ENCODE data around the gene POC1B.

The POC1B gene

DNA sequence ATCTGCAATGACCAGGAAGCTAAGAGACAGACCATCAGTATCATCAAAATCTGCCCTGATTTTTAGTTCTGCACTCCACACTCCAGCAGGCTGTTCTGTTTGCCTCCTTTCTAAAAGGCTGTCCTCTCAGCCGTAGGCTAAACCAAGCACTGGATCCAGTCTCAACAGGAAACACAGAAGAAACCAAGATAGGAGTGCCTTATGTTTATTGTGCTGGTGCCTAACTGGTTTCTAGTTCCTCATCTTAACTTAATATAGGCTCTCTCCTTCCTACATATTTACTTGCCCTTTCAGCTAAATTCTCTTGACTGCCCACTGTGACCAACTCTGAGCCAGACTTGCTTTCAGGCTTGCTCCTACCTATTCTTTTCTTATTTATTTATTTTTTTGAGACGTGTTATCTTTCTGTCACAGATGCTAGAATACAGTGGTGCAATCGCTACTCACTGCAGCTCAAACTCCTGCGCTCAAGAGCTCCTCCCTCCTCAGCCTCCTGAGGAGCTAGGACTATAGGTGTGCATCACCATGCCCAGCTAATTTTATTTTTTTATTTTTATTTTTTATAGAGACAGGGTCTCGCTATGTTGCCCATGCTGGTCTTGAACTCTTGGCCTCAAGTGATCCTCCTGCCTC, 32.1 kb downstream of the POC1B start:
- DNase-seq: no peak

DNA sequence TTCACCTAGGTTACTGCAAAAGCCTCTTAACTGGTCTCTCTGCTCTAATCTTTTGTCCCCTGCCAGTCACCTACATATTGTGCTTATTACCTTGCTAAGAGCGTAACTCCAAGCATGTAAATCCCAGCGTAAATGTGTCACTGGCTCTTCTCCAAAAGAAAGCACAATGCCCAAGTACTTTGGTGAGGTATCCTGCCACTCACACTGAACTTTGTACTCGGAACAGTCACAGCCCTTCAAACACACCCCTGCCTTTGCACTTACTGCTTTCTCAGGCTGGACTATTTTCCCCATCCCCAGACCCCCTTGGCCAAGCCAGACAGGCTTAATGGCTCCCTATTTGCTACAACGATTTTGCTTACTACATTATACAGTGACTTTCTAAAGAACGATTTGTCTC, 33.0 kb downstream of the POC1B start:
- DNase-seq: no peak

DNA sequence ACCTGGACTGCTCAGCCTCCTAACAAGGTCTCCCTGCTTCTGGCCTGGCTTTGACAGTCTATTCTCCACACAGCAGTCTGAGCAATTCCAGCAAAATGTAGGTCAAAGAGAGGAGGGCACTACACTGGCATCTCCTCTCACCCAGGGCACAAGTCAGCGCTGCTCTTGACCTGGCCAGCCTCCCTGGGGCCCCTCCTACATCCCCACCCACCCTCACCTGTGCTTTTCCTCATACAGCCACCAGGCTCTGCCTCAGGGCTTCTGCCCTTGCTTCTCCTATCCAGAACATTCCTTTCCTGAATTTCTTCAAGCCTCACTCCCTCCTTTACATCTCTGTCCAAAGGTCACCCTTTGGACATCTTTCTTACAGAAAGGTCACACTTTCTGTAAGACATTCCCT, 34.9 kb downstream of the POC1B start:
- DNase-seq: no peak

DNA sequence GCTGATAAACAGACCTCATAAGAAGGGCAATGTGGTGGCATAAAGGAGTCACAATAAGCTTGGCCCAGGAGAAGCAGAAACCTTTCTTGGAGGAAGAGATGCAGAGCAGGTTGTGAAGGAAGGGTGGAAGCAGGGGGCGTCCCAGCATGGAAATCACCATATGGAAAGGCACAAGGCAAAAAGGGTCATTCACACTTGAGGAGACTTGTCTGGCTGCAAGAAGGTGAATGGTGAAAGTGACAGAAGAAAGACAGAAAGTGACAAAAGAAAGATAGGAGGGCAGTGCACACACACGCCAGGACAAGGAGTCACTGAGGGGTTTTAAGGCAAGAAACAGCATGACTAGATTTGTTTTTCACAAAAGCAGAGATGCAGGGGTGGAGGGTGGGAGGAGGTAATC, 39.6 kb downstream of the POC1B start:
- DNase-seq: no peak

DNA sequence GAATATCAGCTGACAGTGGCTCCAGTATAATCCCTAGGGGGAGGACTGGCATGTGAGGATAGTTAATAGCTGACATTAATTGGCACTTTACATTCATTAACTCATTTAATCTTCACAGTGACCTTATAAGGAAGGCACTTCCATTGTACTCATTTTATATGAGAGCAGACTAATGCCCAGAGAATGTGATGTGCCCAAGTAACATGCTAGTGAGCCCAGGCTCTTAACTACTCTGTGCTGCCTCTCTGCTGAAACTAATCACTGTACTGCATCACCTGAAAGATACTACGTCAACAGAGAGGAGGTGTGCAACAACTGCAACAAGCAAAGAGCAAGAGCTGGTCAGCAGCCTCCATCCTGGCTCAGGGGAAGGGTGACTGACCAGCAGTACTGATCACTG, 41.4 kb downstream of the POC1B start:
- no peak for DNase-seq

DNA sequence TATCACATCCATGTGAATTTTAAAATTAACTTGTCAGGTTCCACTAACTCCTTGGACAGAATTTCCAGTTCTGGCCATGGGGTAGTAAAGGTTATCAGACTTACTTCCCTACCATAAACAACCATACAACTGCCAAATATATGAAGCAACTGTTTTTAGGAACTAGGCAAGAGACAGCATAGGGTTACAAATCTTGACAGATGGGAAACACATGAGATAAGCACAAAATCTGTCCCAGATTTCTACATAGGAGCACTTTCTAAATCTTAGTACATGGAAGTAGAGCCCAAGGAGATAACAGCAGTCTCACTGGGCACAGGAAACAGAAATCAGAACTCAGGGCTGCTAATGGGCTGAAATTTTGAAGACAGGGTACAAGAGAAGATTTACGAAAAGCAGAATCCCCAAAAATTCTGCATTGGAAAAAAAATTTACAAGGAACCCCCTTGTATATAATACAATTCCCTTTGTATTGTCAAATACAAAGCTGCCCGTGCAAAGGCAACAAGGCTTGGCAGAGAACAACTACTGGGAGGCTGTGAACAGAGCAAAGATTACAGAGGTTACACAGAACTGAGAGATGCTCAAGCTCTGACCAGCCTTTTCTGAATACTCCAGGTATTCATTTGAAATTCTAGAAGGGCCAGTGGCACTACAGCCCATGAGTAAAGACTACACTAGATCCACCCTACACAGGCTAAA, 44.5 kb downstream of the POC1B start:
- no peak for DNase-seq

DNA sequence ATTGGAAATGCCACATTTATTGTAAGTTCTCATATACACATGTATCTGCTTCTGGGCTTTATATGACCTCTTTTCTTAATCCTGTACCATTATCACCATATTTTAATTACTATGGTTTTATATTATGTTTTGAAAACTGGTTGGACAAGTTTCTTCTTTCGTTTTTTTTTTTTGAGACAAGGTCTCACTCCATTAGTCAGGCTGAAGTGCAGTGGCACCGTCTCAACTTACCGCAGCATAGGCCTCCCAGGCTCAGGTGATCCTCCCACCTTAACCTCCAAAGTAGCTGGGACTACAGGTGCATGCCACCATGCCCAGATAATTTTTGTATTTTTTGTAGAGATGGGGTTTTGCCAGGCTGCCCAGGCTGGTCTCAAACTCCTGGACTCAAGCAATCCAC, 45.9 kb downstream of the POC1B start:
- no peak for DNase-seq

DNA sequence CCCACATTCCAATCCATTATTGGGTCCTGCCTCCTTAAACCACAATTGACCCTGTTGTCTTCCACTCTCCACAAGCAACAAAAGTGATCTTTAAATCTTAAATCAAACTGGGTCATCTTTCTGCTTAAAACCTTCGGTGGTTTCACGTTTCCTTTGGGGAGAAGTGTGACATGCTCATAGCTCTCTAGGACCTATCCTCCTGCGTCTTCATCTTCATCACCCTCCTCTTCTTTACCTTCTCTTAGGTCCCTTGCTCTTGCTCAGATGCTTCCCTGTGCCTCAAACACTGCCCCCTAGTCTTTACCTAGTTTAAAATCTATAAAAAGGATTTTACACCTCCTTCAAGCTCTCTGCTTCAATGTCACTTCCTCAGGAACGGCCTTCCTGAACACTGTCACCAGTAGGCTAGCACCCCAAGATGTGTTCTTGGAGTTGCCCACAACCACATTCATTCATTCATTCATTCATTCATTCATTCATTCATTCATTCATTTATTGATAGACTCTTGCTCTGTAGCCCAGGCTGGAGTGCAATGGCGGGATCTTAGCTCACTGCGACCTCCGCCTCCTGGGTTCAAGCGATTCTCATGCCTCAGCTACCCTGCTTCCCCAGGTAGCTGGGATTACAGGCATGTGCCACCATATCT, 48.1 kb downstream of the POC1B start:
- DNase-seq: no peak

DNA sequence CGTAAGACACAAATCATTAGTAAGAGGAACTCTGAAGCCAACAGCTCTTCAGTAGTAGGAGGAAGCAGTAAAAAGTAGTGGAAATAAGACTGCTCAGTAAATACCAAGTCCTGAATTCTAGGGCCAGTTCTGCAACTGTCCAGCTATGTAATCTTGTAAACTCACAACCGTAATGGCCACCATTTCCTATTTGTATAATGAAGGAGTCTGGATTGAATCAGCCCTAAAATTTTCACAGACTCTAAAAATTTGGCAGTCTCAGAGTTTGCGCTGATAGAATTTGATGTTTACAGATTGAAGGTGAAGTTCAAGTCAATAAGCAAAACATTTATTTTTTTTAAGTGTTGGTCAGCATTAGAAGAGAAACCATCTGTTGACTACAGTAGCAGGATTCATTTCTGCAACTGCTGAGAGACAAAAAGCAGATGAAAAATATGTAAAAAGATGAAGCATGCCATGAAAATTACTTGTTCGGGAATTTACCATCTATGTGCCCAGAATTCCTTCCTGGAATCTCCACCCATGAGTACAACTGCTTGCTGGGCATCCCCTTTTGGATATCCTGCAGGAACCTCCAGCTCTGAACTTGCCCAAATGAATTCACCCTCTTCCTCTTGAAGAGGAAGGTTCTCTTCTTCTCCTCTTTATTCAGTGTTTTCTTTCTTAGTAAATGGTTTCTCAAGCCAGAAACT, 48.8 kb downstream of the POC1B start:
- DNase-seq: no peak

DNA sequence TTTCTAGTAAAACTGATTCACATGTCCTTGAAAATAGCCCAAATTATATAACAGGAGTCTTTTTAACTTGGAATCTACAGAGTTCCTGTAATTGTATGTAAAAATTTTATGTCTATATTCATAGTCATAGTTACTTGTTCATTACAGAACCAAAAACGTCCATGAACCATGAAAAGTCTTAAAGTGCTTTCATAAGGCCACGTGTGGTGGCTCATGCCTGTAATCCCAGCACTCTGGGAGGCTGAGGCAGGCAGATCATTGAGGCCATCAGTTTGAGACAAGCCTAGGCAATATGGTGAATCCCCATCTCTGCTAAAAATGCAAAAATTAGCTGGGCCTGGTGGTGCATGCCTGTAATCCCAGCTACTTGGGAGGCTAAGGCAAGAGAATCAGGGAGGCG, 49.6 kb downstream of the POC1B start:
- no peak for DNase-seq

DNA sequence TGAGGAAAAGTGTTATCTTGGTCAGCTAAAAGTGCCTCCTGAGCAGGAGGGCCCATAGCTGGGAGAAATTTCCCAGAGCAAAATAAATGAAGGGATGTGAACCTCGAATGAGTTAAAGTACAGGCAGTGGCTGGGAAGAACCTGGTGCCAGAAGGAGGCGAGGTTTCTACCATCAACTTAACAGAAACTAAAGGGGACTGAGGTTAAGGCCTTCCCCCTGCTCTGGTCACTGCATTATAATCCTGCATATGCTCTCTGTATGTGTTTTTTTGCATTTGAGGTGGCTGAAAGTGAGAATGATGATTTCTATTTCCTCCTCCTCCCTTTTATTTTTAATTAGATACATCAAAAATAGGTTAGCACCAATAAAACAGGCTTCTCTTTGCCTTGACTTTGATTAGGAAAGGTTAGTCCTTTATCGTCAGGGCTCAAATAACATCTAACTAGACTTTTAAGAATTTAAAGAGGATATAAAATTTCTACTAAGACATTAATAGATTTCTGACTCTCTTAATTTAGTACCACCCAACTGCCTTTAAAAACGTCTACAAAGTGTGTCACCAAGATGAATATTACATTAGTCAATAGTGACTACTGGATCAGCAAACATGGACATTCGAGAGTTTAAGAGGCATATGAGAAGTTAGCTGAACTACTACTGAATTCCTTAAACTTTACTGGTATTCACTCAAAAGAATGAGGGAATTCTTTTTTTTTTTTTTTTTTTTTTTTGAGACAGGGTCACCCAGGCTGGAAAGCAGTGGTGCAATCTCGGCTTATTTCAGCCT, 50.5 kb downstream of the POC1B start:
- no peak for DNase-seq

DNA sequence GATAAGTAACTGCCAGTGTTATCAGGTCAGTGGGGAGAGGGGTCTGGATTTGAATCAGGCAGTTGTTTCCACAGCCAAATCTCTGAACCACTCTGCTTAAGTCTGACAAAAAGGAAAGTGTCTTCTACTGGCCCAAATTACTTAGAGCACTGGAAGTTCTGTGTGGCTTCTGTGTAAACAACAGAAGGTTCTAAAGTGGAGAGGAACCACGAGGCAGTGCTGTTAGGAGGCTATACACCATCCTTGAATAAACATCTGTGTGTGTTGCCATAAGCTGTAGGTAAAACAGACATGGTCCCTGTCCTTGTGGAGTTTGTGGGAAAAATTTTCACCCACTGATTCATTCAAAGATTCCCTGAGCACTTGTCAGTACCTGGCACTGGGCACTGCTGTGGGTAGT, 51.2 kb downstream of the POC1B start:
- no peak for DNase-seq

DNA sequence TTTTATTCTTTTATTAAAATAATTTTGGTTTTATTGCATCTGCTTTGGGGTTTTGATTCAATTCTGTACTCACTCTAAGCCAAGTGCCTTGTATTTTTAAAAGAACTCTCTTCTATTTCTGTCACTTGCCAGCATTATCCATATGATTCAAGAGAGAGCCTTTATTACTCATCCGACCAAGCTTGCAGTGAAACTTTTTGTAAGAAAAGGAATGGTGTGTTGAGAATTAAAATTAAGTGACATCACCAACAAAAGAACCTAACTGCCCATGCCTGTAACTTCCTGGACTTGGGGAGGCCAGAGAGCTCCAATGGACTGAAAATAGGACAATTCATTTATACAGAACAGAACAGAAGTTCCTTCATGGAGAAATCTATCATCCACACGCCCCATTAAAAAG, 53.3 kb downstream of the POC1B start:
- no peak for DNase-seq

DNA sequence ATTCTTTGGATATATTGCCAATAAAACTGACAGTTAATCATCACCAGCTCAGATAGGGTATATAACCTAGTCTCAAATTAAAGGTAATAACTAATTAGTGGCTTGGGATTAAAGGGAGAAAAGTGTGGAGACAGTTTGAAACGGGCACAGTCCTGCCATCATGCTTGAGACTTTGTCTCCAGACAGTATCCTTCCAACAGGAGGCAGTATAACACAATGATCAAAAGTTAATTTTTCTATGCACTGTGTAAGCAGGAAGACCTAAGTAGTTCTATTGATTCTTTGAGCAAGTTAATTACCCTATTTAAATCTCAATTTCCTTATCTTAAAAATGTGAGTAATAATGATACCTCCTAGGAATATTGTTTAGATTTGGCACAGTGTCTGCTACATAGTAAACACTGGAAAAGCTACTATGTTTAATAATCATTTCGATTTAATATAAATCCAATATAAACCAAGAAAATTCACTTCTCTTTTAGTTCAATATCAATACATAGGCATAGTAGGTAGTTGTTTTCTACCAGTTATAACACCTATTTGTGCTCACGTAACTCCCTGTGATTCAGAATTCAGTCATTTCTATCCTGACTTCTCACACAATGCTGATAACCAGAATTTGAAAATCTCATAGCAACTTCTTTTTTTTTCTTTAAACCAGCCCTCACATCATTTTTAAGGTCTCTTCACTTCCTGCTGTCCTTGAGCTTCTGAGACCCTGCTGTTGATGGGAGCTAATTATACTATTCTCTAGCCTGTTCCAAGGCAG, 54.9 kb downstream of the POC1B start:
- no peak for DNase-seq

DNA sequence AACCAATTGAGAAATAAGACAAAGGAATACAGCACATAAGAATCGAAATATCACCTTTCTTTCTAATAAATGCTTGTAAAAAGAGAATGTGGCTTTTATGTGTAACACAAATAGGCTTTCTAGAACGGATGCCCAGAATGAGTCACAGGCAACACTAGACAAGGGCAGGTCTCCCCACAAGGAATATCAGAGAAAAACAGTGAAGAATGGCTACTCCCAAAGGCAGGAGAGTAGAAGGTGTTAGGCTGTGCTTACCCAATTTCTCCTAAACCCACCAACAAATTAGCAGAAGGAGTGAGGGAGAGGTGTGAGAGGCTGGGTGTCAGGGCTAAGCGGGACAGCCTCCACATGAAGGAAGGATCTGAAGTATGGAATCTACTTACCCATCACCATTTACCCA, 56.5 kb downstream of the POC1B start:
- no peak for DNase-seq

DNA sequence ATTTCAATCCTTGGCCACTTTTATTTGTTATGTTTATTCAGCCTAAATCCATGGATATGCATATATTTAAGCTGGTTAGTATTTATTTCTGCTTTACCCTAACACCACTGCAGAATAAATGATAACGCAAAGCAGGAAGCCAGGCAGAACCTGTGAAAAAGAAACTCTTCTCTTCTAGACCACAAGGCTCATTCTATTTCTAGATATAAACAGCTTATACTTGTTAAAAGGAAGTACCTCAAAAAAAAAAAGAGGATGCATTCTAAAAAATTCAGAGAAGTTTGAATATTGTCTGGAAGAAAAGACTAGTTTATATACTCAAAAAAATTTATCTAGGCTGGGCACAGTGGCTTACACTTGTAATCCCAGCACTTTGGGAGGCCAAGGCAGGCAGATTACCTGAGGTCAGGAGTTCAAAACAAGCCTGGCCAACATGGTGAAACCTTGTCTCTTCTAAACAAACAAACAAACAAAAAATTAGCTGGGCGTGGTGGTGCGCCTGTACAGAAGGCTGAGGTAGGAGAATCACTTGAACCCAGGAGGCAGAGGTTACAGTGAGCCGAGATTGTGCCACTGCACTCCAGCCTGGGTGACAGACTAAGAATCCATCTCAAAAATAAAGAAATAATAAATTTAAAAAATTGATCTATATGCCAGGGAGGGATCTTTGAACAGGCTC, 57.1 kb downstream of the POC1B start:
- DNase-seq: no peak

DNA sequence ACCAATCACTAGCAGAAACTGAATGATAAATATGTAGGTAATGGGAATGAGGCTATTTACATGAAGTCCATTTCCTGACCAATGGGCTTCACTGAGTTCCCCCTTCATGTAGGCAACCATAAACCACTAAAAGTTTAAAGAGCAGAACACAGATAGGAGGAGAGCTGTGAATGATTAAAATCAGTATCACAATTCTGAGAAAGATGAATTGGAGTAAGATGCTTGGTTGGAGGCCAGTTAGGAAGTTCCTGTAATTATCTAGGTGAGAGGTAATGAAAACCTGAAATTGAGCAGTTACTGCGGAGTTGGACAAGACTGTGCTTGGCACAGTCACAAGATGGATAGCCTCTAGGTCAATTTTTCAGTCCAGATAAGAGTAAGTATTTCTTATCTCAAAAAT, 57.8 kb downstream of the POC1B start:
- DNase-seq: no peak

DNA sequence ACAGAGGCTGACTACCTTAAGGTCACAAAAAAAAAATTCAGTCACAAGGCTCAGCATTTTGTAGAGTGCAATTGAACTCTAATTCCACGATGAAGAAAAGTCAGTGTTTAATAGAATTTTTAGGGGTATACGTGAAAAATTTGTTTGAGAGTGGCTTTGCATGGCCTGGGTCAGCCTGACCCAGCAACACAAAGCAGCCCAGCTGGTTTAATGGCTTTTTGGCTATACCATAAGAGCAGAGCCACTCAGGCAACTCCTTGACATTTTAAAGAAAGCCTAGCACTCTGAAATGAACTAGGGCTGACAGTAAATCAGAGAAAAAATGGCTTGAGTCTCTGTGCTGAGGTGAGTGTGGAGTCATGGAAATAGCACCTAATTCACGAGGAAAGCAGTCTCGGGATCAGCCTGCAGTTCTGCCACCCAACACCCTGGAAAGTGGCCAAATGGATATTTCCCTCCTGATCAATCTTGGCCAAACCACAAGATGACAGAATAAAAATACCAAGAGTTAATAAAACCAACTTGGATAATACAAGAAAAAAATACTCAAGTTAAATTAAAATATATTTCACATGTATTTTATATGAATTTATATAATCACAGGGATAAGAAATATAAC, 60.8 kb downstream of the POC1B start:
- no peak for DNase-seq

DNA sequence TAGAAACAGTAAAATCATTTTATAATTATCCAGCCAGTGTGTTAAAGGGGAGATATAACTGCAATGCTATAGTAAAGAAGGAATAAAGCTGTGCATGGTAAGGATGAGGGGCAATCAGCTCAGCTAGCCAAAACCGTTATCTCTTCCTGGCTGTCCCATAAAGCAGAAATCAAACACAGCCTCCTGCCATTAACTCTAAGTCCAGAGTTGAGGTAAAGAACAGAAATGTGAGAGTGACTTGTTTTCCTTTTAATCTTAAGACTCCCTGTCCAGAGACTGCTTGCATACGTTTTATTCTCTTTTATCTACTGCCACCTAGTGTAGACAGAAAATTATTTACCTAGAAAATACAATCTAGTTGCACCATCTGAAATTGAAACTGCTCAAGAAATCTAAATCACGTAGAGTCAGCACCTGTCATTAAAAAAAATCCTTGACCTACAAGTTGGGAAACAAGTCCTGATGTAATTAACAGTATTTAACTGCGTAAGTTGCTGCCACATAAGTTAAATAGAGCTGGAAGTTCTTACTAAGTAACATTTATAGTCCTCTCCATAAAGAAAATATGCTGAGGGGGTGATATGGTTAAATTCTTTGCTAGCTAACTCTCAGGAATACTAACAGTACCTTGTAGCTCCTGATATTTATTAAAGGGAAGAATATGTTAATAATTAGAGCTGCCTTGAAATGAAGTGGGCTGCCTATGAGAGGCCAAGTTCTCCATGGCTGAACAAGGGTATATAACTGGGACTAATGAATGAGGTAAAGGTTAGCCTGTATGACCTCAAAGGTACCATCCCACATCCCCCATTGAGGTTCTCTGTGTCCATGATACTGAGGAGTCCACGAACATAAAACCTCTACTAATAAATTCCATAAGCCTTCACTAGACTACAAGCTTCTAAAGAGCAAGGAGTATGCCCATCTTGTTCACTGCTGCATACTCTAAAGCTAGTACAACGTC, 63.9 kb downstream of the POC1B start:
- no peak for DNase-seq

DNA sequence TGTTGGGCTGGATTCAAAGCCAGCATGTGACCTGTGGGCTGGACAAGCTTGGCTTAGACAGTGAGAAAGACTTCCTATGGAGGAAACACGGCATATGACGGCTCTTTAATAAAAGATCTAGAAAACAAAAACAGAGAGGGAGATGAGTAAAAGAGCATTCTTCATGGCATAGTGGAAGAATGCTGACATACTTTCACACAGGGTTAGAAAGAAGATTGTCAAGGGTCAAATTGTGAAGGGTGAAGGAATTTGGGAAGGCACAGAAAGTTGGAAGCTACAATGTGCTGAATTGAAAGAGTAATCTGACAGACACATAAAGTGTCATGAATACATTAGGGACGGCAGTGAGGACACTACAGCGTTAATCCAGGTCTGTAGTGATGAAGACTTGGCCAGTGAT, 64.7 kb downstream of the POC1B start:
- no peak for DNase-seq

All from activated CD4-positive, alpha-beta T cell treated with anti-CD3 and anti-CD28 coated beads for 48 hours (primary cell).